T-helper 17 cell (primary cell): ENCODE results near the gene BOK. TPM values are rescaled to one million over a fixed set of nuclear protein-coding genes. Genes with fewer than 3 reads are reported as not detected.

Experiments
- ATAC-seq: fragments of 150-1000 bp; cut with Tn5 transposase; 2 replicates; pipeline ENCODE4 v1.10.0; 2021; ENCODE audit warnings: mild to moderate bottlenecking, moderate library complexity
- DNase-seq, 3 donors: peaks; one replicate each; pipeline versions ENCODE4 v3.0.0 to v3.0.0-alpha.2; 2020 to 2021
- H3K9me3 ChIP-seq: one replicate; pipeline ENCODE4 v1.7.0; 2013; ENCODE audit warnings: low read length, mild to moderate bottlenecking; ENCODE audit not compliant: control insufficient read depth, poor library complexity, severe bottlenecking
- H3K27ac Mint-ChIP-seq: one replicate; pipeline ENCODE4 v1.8.0; 2022; ENCODE audit warnings: mild to moderate bottlenecking, moderate library complexity, mixed read lengths
- H3K27me3 Mint-ChIP-seq: one replicate; pipeline ENCODE4 v1.8.0; 2022; ENCODE audit warnings: mixed read lengths
- H3K36me3 Mint-ChIP-seq: one replicate; pipeline ENCODE4 v1.8.0; 2022; ENCODE audit warnings: low read depth, mixed read lengths
- H3K4me1 Mint-ChIP-seq: one replicate; pipeline ENCODE4 v1.8.0; 2022; ENCODE audit warnings: mild to moderate bottlenecking, mixed read lengths
- H3K4me3 Mint-ChIP-seq: one replicate; pipeline ENCODE4 v1.8.0; 2022; ENCODE audit warnings: mild to moderate bottlenecking, moderate library complexity, mixed read lengths
- total RNA-seq, 4 donors: library from RNA in 2 of 4; stranded (reverse) in 2 of 4; gene quantifications; one replicate each; pipeline ENCODE4 v1.2.3 and lab custom pipeline; 2022 to 2026

Gene BOK
- total RNA-seq, 2 donors from 2014 or later = not detected

GRCh38 chr2:241613017-241613780 is 54.7 kb downstream of the BOK start:
- Mint-ChIP-seq H3K4me1 (peaks cover 38% of the 10 kb centered on the region), H3K4me3 (no peak overlapping the region), H3K36me3 (peaks cover 5% of the 10 kb centered on the region), H3K27me3 (no peaks in the 10 kb centered on the region), H3K27ac (peak overlapping the region; percentile 53)
- H3K9me3 ChIP-seq = no peaks in the 10 kb centered on the region
- DNase-seq (no peak), ATAC-seq (no peak)

- Mint-ChIP-seq H3K27ac (no peak overlapping the region), H3K4me1 (peaks cover 36% of the 10 kb centered on the region), H3K36me3 (peaks cover 3% of the 10 kb centered on the region), H3K4me3 (no peak overlapping the region), H3K27me3 (no peaks in the 10 kb centered on the region)
- ATAC-seq (no peak), DNase-seq (no peak)
- no peaks in the 10 kb centered on the region for H3K9me3 ChIP-seq
Measured at GRCh38 chr2:241615041-241615440, 56.5 kb downstream of the BOK start.

GRCh38 chr2:241615522-241616052 is 57.0 kb downstream of the BOK start:
- DNase-seq (no peak), ATAC-seq (no peak)
- no peaks in the 10 kb centered on the region for H3K9me3 ChIP-seq
- H3K27me3 Mint-ChIP-seq = no peaks in the 10 kb centered on the region
- peak overlapping the region; percentile 27 for H3K27ac Mint-ChIP-seq
- peaks cover 3% of the 10 kb centered on the region for H3K36me3 Mint-ChIP-seq
- peaks cover 36% of the 10 kb centered on the region for H3K4me1 Mint-ChIP-seq
- H3K4me3 Mint-ChIP-seq = no peak overlapping the region

GRCh38 chr2:241616168-241617125 is 57.9 kb downstream of the BOK start:
- H3K36me3 Mint-ChIP-seq = peaks cover 3% of the 10 kb centered on the region
- no peaks in the 10 kb centered on the region for H3K27me3 Mint-ChIP-seq
- peaks cover 39% of the 10 kb centered on the region for H3K4me1 Mint-ChIP-seq
- no peaks in the 10 kb centered on the region for H3K9me3 ChIP-seq
- ATAC-seq (no peak), DNase-seq (no peak)
- peak overlapping the region; percentile 27 for H3K27ac Mint-ChIP-seq
- peak overlapping the region; percentile 82 for H3K4me3 Mint-ChIP-seq

- H3K27me3 Mint-ChIP-seq = no peaks in the 10 kb centered on the region
- H3K4me1 Mint-ChIP-seq = peaks cover 36% of the 10 kb centered on the region
- H3K4me3 Mint-ChIP-seq = peak overlapping the region; percentile 92
- no peaks in the 10 kb centered on the region for H3K9me3 ChIP-seq
- peak overlapping the region; percentile 93 for H3K27ac Mint-ChIP-seq
- ATAC-seq = peak; percentile 87
- DNase-seq = no peak
- no peaks in the 10 kb centered on the region for H3K36me3 Mint-ChIP-seq
Measured at GRCh38 chr2:241617431-241618154, 59.0 kb downstream of the BOK start.

- H3K9me3 ChIP-seq = no peaks in the 10 kb centered on the region
- no peaks in the 10 kb centered on the region for H3K36me3 Mint-ChIP-seq
- peaks cover 36% of the 10 kb centered on the region for H3K4me1 Mint-ChIP-seq
- H3K27me3 Mint-ChIP-seq = no peaks in the 10 kb centered on the region
- ATAC-seq (no peak), DNase-seq (no peak)
- H3K27ac Mint-ChIP-seq = peak overlapping the region; percentile 93
- H3K4me3 Mint-ChIP-seq = peak overlapping the region; percentile 92
Measured at GRCh38 chr2:241618296-241618805, 59.8 kb downstream of the BOK start.

GRCh38 chr2:241618829-241619228 is 60.3 kb downstream of the BOK start:
- Mint-ChIP-seq H3K27ac (peak overlapping the region; percentile 93), H3K36me3 (no peaks in the 10 kb centered on the region), H3K4me3 (peak overlapping the region; percentile 92), H3K4me1 (peaks cover 36% of the 10 kb centered on the region), H3K27me3 (no peaks in the 10 kb centered on the region)
- ATAC-seq = no peak
- DNase-seq = no peak
- H3K9me3 ChIP-seq = no peaks in the 10 kb centered on the region

GRCh38 chr2:241619597-241620418 is 61.3 kb downstream of the BOK start:
- ATAC-seq = no peak
- no peak for DNase-seq
- no peaks in the 10 kb centered on the region for H3K9me3 ChIP-seq
- Mint-ChIP-seq H3K4me1 (peaks cover 33% of the 10 kb centered on the region), H3K27me3 (no peaks in the 10 kb centered on the region), H3K27ac (no peak overlapping the region), H3K4me3 (no peak overlapping the region), H3K36me3 (no peaks in the 10 kb centered on the region)

GRCh38 chr2:241620419-241620769 is 61.8 kb downstream of the BOK start:
- Mint-ChIP-seq H3K4me1 (peaks cover 33% of the 10 kb centered on the region), H3K27ac (peak overlapping the region; percentile 24), H3K4me3 (no peak overlapping the region), H3K36me3 (no peaks in the 10 kb centered on the region), H3K27me3 (no peaks in the 10 kb centered on the region)
- no peak for ATAC-seq
- no peaks in the 10 kb centered on the region for H3K9me3 ChIP-seq
- no peak for DNase-seq

Other genes starting within 250 kb of the BOK start
- gene HDLBP, start 243.1 kb upstream of the BOK start, total RNA-seq = 100 to 1,000 TPM; 136 to 175 TPM
- 100 to 1,000 TPM; 190 to 216 TPM for gene SEPTIN2, start 242.8 kb upstream of the BOK start, total RNA-seq
- 10 to 100 TPM; 18.0 to 28.1 TPM for gene FARP2, start 202.5 kb upstream of the BOK start, total RNA-seq
- 100 to 1,000 TPM; 105 to 109 TPM for gene STK25, start 50.2 kb upstream of the BOK start, total RNA-seq
- 10 to 100 TPM; 28.0 to 36.9 TPM for gene THAP4, start 78.4 kb downstream of the BOK start, total RNA-seq
- 100 to 1,000 TPM; 104 to 119 TPM for gene ATG4B, start 78.9 kb downstream of the BOK start, total RNA-seq
- 10 to 100 TPM; 11.9 TPM for gene DTYMK, start 128.1 kb downstream of the BOK start, total RNA-seq
- gene ING5, start 143.3 kb downstream of the BOK start, total RNA-seq = 10 to 100 TPM; 50.2 to 60.8 TPM
- 10 to 100 TPM; 28.0 to 32.6 TPM for gene D2HGDH, start 175.9 kb downstream of the BOK start, total RNA-seq
- gene GAL3ST2, start 218.1 kb downstream of the BOK start, total RNA-seq = 1 to 10 TPM; 2.2 to 2.4 TPM